ENCODE measurements around the gene SH3D19.
A peak's percentile ranks its signal among the peaks of the same experiment; 100 is the strongest.

Gene SH3D19

GRCh38 chr4:151228189-151229119 is 97.0 kb downstream of the SH3D19 start:
- Mint-ChIP-seq H3K9me3 (no peaks in the 10 kb centered on the region), H3K36me3 (ENCODE audit: low read depth) (peaks cover 16% of the 10 kb centered on the region), H3K27me3 (ENCODE audit: low read depth) (peaks cover 3% of the 10 kb centered on the region), H3K4me1 (peaks cover 40% of the 10 kb centered on the region), H3K4me3 (no peak overlapping the region), H3K27ac (peak overlapping the region; percentile 51 to 66 (median 66))
- TF ChIP-seq, protein P1, sequence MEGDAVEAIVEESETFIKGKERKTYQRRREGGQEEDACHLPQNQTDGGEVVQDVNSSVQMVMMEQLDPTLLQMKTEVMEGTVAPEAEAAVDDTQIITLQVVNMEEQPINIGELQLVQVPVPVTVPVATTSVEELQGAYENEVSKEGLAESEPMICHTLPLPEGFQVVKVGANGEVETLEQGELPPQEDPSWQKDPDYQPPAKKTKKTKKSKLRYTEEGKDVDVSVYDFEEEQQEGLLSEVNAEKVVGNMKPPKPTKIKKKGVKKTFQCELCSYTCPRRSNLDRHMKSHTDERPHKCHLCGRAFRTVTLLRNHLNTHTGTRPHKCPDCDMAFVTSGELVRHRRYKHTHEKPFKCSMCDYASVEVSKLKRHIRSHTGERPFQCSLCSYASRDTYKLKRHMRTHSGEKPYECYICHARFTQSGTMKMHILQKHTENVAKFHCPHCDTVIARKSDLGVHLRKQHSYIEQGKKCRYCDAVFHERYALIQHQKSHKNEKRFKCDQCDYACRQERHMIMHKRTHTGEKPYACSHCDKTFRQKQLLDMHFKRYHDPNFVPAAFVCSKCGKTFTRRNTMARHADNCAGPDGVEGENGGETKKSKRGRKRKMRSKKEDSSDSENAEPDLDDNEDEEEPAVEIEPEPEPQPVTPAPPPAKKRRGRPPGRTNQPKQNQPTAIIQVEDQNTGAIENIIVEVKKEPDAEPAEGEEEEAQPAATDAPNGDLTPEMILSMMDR (IDR thresholded peaks at IDR 0.05; ENCODE audit: unreplicated experiment in 3 of 3): no peak

DNA sequence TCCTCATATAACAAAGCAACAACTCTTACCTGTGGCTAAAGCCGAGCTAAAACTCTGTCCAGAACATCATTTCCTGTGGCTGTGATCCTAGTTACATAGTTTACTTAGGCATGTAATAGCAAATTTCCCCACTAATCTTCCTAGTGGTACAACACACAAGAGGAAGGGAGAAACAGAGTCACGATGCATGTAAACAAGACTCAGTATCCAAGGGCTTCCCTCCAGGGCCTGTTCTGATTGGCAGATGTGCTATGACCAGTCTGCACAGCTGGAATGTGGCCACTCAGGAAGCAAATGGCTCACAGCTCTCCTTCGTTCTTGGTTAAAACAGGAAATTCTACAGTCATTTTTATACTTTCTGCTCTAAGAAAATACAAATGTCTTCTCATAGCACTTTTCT is 97.7 kb downstream of the SH3D19 start:
- H3K9me3 Mint-ChIP-seq: no peaks in the 10 kb centered on the region
- peaks cover 18% of the 10 kb centered on the region for H3K36me3 Mint-ChIP-seq (ENCODE audit: low read depth)
- H3K27ac Mint-ChIP-seq: peak overlapping the region; percentile 51 to 66 (median 66)

DNA sequence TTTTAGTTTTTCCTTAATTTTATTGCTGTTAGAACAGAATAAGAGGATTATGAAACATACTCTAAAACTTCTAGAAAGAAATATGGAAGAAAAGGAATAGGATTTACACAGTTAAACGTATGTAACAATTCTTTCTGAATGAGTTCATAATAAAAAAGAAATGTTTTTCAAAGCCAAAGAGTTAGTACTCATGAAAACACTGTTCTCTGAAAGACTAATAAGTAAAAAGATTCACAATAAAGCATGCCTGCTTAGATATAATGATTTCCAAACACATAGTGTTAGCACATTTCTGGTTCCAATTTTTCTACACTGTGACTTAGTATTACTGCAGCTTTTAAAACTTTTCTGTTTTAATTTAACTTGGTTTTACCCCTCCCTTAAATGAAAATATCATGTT is 98.2 kb downstream of the SH3D19 start:
- peak overlapping the region in 1 of 3 experiments; percentile 37 for H3K4me3 Mint-ChIP-seq
- H3K27ac Mint-ChIP-seq: peak overlapping the region; percentile 51 to 66 (median 66)
- H3K9me3 Mint-ChIP-seq: no peaks in the 10 kb centered on the region
- H3K4me1 Mint-ChIP-seq: peaks cover 34% of the 10 kb centered on the region
- peaks cover 5% of the 10 kb centered on the region for H3K27me3 Mint-ChIP-seq (ENCODE audit: low read depth)
- TF ChIP-seq, protein P1 (IDR thresholded peaks at IDR 0.05; ENCODE audit: unreplicated experiment in 3 of 3): no peak
- H3K36me3 Mint-ChIP-seq (ENCODE audit: low read depth): peaks cover 16% of the 10 kb centered on the region

More for the DNA sequence above, 97.7 kb downstream of the SH3D19 start:
- Mint-ChIP-seq H3K27me3 (ENCODE audit: low read depth) (peaks cover 5% of the 10 kb centered on the region), H3K4me3 (peak overlapping the region in 2 of 3 experiments; percentile 5 to 37), H3K4me1 (peaks cover 39% of the 10 kb centered on the region)
- TF ChIP-seq, protein P1 (IDR thresholded peaks at IDR 0.05; ENCODE audit: unreplicated experiment in 3 of 3): no peak

- peak overlapping the region; percentile 22 to 66 (median 51) for H3K27ac Mint-ChIP-seq
- H3K4me3 Mint-ChIP-seq: no peak overlapping the region
These were observed 99.1 kb downstream of the SH3D19 start for GRCh38 chr4:151226004-151226932.

DNA sequence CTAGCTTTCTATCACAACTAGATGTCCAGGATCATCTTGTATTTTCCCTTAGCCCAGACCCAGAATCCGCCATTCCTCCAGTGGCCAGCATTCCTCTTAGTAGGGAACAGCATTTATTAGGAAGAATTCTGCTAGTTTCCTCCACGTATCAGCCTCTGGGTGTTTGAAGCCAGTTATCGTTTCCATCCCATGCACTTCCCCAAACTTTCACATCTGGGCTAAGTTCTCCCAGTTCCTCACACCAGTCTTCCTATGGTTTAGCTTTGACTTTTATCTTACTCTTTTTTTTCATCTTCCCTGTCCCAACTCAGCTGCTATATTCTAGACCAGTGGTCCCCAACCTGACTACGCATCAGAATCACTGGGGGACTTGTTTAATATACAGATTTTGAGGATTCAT is 101.9 kb downstream of the SH3D19 start:
- H3K27me3 Mint-ChIP-seq (ENCODE audit: low read depth): peaks cover 5% of the 10 kb centered on the region
- TF ChIP-seq, protein P1 (IDR thresholded peaks at IDR 0.05; ENCODE audit: unreplicated experiment in 3 of 3): no peak
- H3K27ac Mint-ChIP-seq: no peak overlapping the region
- no peaks in the 10 kb centered on the region for H3K9me3 Mint-ChIP-seq
- H3K4me3 Mint-ChIP-seq: no peak overlapping the region
- H3K4me1 Mint-ChIP-seq: peaks cover 53% of the 10 kb centered on the region
- H3K36me3 Mint-ChIP-seq (ENCODE audit: low read depth): peaks cover 10% of the 10 kb centered on the region

More at GRCh38 chr4:151226004-151226932, 99.1 kb downstream of the SH3D19 start:
- TF ChIP-seq, protein P1 (IDR thresholded peaks at IDR 0.05; ENCODE audit: unreplicated experiment in 3 of 3): no peak
- H3K4me1 Mint-ChIP-seq: peaks cover 41% of the 10 kb centered on the region
- peaks cover 15% of the 10 kb centered on the region for H3K36me3 Mint-ChIP-seq (ENCODE audit: low read depth)
- H3K27me3 Mint-ChIP-seq (ENCODE audit: low read depth): peaks cover 5% of the 10 kb centered on the region
- no peaks in the 10 kb centered on the region for H3K9me3 Mint-ChIP-seq

Data from nephron (organoid).